ENCODE results near the gene COG5. TPM values are rescaled to one million over a fixed set of nuclear protein-coding genes. Genes with fewer than 3 reads are reported as not detected.

The COG5 gene
- total and polyA plus RNA-seq, 2 of the 4 experiments (the other 2 are of a cell fraction), result 18.5 to 27.4 TPM

- no peak overlapping the region for H2AFZ ChIP-seq (replicated peaks; ENCODE audit: low read length, poor library complexity)
- intact Hi-C loops (cut with micrococcal nuclease), result loop anchor here (5.0 kb wide), 3 partner anchors 122 to 158 kb away; partner anchors contain the start of gene CBLL1
- H2BK5ac ChIP-seq (ENCODE audit: low read depth, low read length, poor library complexity, severe bottlenecking), result no peak overlapping the region
- H4K5ac ChIP-seq (ENCODE audit: low read depth, low read length), result no peak overlapping the region
- H3K4ac ChIP-seq (ENCODE audit: low read depth, low read length), result no peak overlapping the region
- TF ChIP-seq CHD1 (IDR thresholded peaks at IDR 0.05; ENCODE audit: low read depth, low read length) (no peak), FOS (IDR thresholded peaks at IDR 0.05; ENCODE audit: low read depth, low read length) (no peak), NFE2L2 (IDR thresholded peaks at IDR 0.05; ENCODE audit: low read depth, low read length) (no peak), CTCF (conservative IDR thresholded peaks at IDR 0.05; ENCODE audit: low read depth, low read length) (no peak), RCOR1 (IDR thresholded peaks at IDR 0.05; ENCODE audit: insufficient replicate concordance, low read length) (no peak), USF2 (IDR thresholded peaks at IDR 0.05; ENCODE audit: low read depth, low read length) (no peak), BHLHE40 (IDR thresholded peaks at IDR 0.05; ENCODE audit: low read depth, low read length) (no peak), MAFK (IDR thresholded peaks at IDR 0.05; ENCODE audit: low read depth, low read length) (no peak), CEBPB (IDR thresholded peaks at IDR 0.05; ENCODE audit: low read depth, low read length) (no peak), RFX5 (IDR thresholded peaks at IDR 0.05; ENCODE audit: low read depth, low read length) (no peak)
- H2BK120ac ChIP-seq (ENCODE audit: low read depth, low read length), result no peak overlapping the region
- no peak overlapping the region for H2AK9ac ChIP-seq (replicated peaks; ENCODE audit: low read depth, low read length, poor library complexity)
- peaks cover 8% of the 10 kb centered on the region; the same call in 1 of the 2 replicates for H3K36me3 ChIP-seq (ENCODE audit: control insufficient read depth, insufficient read depth, low read length)
- POLR2A ChIA-PET (ENCODE audit: unreplicated experiment), result no interaction called here
- no peaks in the 10 kb centered on the region for H3K27me3 ChIP-seq (ENCODE audit: control insufficient read depth, insufficient read depth, low read length)
- H3K14ac ChIP-seq (replicated peaks; ENCODE audit: low read depth, low read length), result no peak overlapping the region
- H3K4me1 ChIP-seq (ENCODE audit: control insufficient read depth, insufficient read depth, low read length), result no peaks in the 10 kb centered on the region
- no peak overlapping the region for H3K18ac ChIP-seq (ENCODE audit: low read depth, low read length)
- DNase-seq, result no peak
- H2BK15ac ChIP-seq (ENCODE audit: low read depth, low read length), result no peak overlapping the region
- no peak overlapping the region for H3K9ac ChIP-seq (ENCODE audit: low read depth, low read length)
- H4K91ac ChIP-seq (ENCODE audit: insufficient read depth, low read depth, low read length), result no peak overlapping the region
- no peaks in the 10 kb centered on the region for H4K20me1 ChIP-seq (ENCODE audit: insufficient read depth, low read length)
- BruUV-seq (replicated peaks), result no TSS peak
- no CpG with 5 or more reads among the region's 2 CpGs for WGBS, 2 experiments (ENCODE audit: extremely low coverage in 2 of 2, insufficient read length in 1 of 2)
- H3K56ac ChIP-seq (ENCODE audit: extremely low read depth, insufficient read depth, low read length), result no peak overlapping the region
- H3K9me1 ChIP-seq (ENCODE audit: insufficient read depth, low read length), result no peaks in the 10 kb centered on the region
- no peak overlapping the region for H2AK5ac ChIP-seq (ENCODE audit: low read depth, low read length)
- H3K4me2 ChIP-seq (ENCODE audit: low read depth, low read length), result no peak overlapping the region
- no peak for ATAC-seq (ENCODE audit: low read depth)
- H2BK20ac ChIP-seq (ENCODE audit: low read depth, low read length), result no peak overlapping the region
- H3K79me1 ChIP-seq (ENCODE audit: low read depth in 1 of 2, low read length in 2 of 2), result peaks cover 32 to 57% of the 10 kb centered on the region in 2 experiments
- CTCF ChIA-PET, result no interaction called here
- no peak overlapping the region for H3K23ac ChIP-seq (ENCODE audit: low read depth, low read length)
- no peak overlapping the region for H3K27ac ChIP-seq (ENCODE audit: insufficient read depth, low read length)
- dilution Hi-C loops (cut with HindIII; ENCODE audit: low sequenced_read_pairs, unreplicated experiment), result no loop called here
- in situ Hi-C loops (cut with MboI; ENCODE audit: low sequenced_read_pairs), result no loop called here
- H3K9me3 ChIP-seq (ENCODE audit: control insufficient read depth, insufficient read depth, low read length), result no peaks in the 10 kb centered on the region
- H4K8ac ChIP-seq (ENCODE audit: low read depth in 2 of 2, low read length in 2 of 2), result no peak overlapping the region
- H3K4me3 ChIP-seq (ENCODE audit: insufficient read depth, low read depth, low read length), result no peak overlapping the region
These were observed 21.0 kb upstream of the COG5 start for GRCh38 chr7:107584716-107585115.

Measured in IMR-90 (cell line).